Measurements from ENCODE around the gene BBX.

DNA sequence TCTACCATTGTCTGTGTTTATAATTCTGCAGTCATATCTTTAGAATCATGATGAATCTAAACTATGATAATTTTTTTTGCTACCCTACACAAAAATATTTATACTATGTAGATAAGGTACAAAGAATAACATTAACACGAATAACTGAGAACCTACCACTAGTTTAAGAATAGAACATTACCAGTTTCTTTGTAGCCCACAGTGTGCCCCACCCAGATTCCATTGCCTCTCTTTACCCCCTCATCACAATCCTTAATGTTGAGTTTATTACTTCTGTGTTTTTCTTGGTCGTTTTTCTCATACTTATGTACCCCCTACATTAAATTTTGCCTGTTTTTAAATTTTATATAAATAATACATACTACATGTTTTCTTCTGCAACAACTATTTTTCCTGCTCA, 140.5 kb downstream of the BBX start:
- TF ChIP-seq TAF1 (IDR thresholded peaks at IDR 0.05; ENCODE audit: borderline replicate concordance, low read depth, low read length) (no peak), POLR2A (IDR thresholded peaks at IDR 0.05; ENCODE audit: low read depth, low read length) (no peak), POLR2AphosphoS5 (IDR thresholded peaks at IDR 0.05; ENCODE audit: low read depth, low read length) (no peak)

Data from GM12892 (cell line).